AG20443 (cell line): ENCODE measurements around the gene ACOT6.
A peak's percentile ranks its signal among the peaks of the same experiment; 100 is the strongest.
"Not testable (repeated sequence)": the region's sequence is repeated elsewhere in the genome, so short reads cannot be mapped to it uniquely, and the experiment has no call there.

Experiments used
- DNase-seq: peaks from one replicate; pipeline ENCODE4 v3.0.0; 2012; ENCODE audit warnings: low spot score, mixed read lengths

Gene ACOT6

GRCh38 chr14:73651005-73651404 is 38.7 kb downstream of the ACOT6 start:
- DNase-seq, result no peak

DNA sequence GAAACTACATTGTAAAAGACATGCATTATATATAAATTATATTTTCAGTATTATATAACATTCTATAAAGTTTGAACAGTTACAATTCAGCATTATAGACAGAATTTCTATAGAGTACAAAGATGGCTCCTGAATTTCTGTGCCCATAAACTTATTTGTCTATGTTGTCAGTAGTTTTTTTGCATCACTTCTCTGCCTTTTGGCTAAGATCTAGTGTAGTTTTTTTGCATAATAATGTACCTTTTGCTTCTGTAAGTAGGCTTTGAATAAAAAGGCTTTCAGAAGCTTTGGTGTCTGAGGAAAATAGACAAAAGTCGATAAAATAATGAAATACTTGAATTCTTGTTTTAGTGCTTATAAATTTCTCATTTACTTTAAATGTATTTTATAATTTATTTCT is 43.5 kb downstream of the ACOT6 start:
- no peak for DNase-seq

GRCh38 chr14:73659202-73659601 is 46.9 kb downstream of the ACOT6 start:
- DNase-seq, result not testable (repeated sequence)

DNA sequence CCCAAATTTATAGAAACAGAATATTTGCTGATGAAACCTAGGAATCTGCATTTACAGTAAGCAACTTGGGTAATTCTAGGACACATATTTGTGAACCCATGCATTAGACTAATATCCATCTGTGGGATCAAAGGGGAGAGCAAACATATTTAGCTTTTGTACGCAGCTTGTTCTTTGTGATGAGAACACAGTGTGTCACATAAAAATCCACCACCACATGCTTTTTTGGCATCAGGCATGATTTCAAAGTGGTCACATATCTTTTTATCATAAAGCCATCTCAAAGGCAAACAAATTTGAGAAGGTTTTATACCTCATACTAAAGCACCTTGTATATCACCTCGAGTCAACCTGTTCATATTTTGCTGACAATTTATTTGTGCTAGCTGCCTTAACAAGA is 48.2 kb downstream of the ACOT6 start:
- DNase-seq, result no peak

DNA sequence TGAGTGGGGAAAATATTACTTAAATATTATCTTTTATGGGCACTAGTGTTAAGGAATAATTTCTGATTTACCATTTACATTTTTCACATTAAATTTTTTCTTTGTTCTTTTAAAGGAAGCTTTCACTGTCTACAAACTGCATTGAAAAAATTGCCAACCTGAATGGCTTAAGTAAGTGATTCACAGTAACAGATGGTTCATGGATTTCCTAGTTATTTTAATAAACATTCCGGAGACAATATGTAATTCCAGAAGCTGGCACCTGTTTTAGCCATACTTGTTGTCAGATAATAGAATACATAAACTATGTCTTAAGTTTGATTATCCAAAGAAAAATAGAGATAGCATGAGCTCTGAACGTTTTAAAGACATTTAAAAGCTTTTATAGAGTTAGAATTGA is 49.6 kb downstream of the ACOT6 start:
- DNase-seq, result no peak

DNA sequence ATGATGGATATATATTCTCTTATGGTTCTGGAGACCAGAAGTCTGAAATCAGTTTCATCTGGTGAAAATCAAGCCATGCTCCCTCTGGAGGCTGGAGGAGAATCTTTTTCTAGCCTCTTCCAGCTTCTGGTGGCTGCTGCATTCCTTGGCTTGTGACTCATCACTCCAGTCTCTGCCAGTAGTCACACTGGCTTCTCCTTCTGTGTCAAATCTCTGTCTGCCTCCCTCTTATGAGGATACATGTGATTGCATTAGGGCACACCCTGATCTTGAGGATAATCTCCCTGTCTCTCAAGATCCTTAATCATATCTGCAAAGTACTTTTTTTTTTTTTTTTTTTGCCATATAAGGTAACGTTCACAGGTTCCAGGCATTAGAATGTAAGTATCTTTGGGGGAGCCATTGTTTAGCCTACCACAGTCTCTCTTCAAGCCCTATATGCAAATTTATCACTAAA is 50.2 kb downstream of the ACOT6 start:
- peak; percentile 78 for DNase-seq

- no peak for DNase-seq
Measured at GRCh38 chr14:73663548-73664212, 51.4 kb downstream of the ACOT6 start.

DNA sequence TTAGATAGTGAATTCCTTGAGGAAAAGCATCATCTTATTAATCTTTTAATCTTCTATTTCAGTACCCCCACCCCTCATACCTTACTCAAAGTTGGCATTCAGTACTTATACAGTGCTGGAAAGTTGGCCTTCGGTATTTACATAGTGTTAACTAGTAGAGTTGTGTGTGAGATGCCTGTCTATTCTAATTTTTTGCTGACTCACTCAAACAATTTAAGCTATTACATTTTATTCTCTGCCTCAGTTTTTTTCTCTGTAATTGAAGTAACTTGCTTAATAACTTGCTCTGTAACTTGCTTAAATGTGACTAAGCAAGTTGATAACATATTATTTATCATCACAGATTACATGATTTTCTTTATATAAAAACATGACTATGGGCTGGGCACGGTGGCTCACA is 52.8 kb downstream of the ACOT6 start:
- no peak for DNase-seq

- DNase-seq, result no peak
Measured at GRCh38 chr14:73666583-73666982, 54.3 kb downstream of the ACOT6 start.

- no peak for DNase-seq
Measured at GRCh38 chr14:73667854-73668253, 55.5 kb downstream of the ACOT6 start.
